Esophagus muscularis mucosa (tissue), 4 donors: Measurements from ENCODE around the gene TTLL5.

Experiments used
- CTCF ChIP-seq, 3 experiments: fragments of 200-600 bp in 2 of 3; fragments of 450-650 bp in 1 of 3; sonication (generic) in 2 of 3; IDR thresholded peaks; one replicate each; pipeline ENCODE4 v1.5.1; 2017 to 2019; ENCODE audit warnings: antibody characterized with exemption in 3 of 3, mild to moderate bottlenecking in 2 of 3, moderate library complexity in 1 of 3
- EP300 ChIP-seq: sonication (generic); formaldehyde crosslinking; IDR thresholded peaks from one replicate; pipeline ENCODE4 v1.6.1; 2017; ENCODE audit warnings: antibody characterized with exemption
- POLR2A ChIP-seq: fragments of 450-650 bp; IDR thresholded peaks from one replicate; pipeline ENCODE4 v1.6.1; 2017; ENCODE audit warnings: antibody characterized with exemption, moderate library complexity, mild to moderate bottlenecking, low read depth
- POLR2AphosphoS5 ChIP-seq, 2 donors: sonication (generic); formaldehyde crosslinking; IDR thresholded peaks; one replicate each; pipeline ENCODE4 v1.6.1; 2017; ENCODE audit warnings: antibody characterized with exemption in 2 of 2

DNA sequence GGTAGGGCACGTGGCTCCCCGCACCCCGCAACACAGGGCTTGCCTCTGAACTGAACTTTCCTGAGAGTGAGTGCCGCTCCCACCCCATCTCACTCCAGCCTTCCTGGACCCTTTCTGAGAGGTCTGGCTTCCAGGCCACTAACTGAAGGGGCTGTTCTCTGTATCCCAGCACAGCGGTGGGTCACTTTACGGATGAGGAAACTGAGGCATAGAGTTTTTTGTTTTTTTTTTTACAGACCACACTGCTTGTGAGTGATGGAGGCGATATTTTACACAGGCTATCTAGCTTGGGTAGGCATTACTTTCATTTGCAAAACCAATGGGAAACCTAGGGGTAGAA lies 321.9 kb downstream of the TTLL5 start:
- TF ChIP-seq CTCF (IDR thresholded peaks at IDR 0.05): no peak
- no peak for TF ChIP-seq POLR2AphosphoS5 (IDR thresholded peaks at IDR 0.05)
- no peak for TF ChIP-seq POLR2A
- no peak for TF ChIP-seq EP300
